ENCODE measurements around the gene GPC4. TPM values are rescaled to one million over a fixed set of nuclear protein-coding genes. Genes with fewer than 3 reads are reported as not detected.

The GPC4 gene
- total and polyA plus RNA-seq, 4 donors, result 19.5 to 60.4 (median 29.1) TPM

DNA sequence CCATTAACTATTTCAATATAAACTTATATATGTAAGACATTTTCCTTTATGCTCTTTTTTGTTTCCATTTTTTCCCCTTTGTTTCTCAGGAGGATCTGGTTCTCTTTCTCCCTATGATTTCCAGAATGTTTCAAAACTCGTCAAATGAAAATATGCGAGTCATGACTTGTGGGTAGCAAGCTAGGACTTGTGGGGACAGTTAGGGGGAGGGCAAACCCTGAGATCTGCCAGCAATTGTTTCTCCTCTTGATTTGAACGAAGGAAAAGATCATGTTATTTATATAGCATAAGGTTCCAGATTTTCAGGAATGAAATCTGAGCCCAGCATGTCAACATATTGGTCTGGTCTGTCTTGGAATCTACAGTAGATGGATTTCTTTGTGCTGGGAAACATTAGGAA, 28.9 kb upstream of the GPC4 start:
- no peak for ATAC-seq (ENCODE audit: insufficient read depth, low FRiP score)
- Histone ChIP-seq H3K27ac (ENCODE audit: low read depth in 1 of 2, low read length in 1 of 2) (no peak overlapping the region), H3K4me3 (no peak overlapping the region), H3K27me3 (ENCODE audit: control insufficient read depth in 3 of 3, insufficient read depth in 3 of 3, low read length in 2 of 3) (peaks cover 0 to 16% (median 2%) of the 10 kb centered on the region in 3 donors), H3K9ac (ENCODE audit: insufficient read depth in 1 of 2, low read length in 2 of 2) (no peak overlapping the region), H3K9me3 (ENCODE audit: control insufficient read depth in 4 of 4, insufficient read depth in 3 of 4, low read length in 3 of 4) (no peaks in the 10 kb centered on the region), H3K4me1 (ENCODE audit: control insufficient read depth in 5 of 5, insufficient read depth in 5 of 5, low read length in 5 of 5) (no peaks in the 10 kb centered on the region), H3K36me3 (ENCODE audit: control insufficient read depth in 4 of 4, insufficient read depth in 4 of 4, low read length in 4 of 4) (no peaks in the 10 kb centered on the region)
- 51 to 69% methylated on average over 3 of the region's 3 CpGs for WGBS, 2 donors
- TF ChIP-seq, protein P1, sequence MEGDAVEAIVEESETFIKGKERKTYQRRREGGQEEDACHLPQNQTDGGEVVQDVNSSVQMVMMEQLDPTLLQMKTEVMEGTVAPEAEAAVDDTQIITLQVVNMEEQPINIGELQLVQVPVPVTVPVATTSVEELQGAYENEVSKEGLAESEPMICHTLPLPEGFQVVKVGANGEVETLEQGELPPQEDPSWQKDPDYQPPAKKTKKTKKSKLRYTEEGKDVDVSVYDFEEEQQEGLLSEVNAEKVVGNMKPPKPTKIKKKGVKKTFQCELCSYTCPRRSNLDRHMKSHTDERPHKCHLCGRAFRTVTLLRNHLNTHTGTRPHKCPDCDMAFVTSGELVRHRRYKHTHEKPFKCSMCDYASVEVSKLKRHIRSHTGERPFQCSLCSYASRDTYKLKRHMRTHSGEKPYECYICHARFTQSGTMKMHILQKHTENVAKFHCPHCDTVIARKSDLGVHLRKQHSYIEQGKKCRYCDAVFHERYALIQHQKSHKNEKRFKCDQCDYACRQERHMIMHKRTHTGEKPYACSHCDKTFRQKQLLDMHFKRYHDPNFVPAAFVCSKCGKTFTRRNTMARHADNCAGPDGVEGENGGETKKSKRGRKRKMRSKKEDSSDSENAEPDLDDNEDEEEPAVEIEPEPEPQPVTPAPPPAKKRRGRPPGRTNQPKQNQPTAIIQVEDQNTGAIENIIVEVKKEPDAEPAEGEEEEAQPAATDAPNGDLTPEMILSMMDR (IDR thresholded peaks at IDR 0.05; ENCODE audit: control extremely low read depth, extremely low read depth), result no peak
- peak in 1 of 3 donors; percentile 18 for DNase-seq

DNA sequence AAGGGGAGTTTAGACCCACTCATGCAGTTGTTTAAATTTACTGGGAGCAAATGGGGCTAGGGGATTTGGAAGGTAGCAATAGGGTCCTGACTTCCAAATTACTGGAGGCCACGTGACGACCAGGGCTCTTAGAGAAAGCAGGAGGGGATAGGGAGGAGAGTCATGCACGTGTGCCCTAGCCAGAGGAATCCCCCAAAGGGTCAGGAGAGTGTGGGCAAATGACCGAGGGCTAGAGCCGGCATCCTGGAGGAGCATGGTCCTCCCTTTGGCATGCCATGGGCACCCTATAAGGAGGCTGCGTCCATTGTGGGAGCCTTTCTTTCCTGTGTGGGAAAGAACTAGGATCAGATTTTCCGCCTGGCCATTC, 25.5 kb upstream of the GPC4 start:
- Histone ChIP-seq H3K9me3 (ENCODE audit: control insufficient read depth in 4 of 4, insufficient read depth in 3 of 4, low read length in 3 of 4) (no peaks in the 10 kb centered on the region), H3K4me3 (no peak overlapping the region), H3K36me3 (ENCODE audit: control insufficient read depth in 4 of 4, insufficient read depth in 4 of 4, low read length in 4 of 4) (no peaks in the 10 kb centered on the region), H3K27me3 (ENCODE audit: control insufficient read depth in 3 of 3, insufficient read depth in 3 of 3, low read length in 2 of 3) (peaks cover 0 to 14% (median 6%) of the 10 kb centered on the region in 3 donors), H3K9ac (ENCODE audit: insufficient read depth in 1 of 2, low read length in 2 of 2) (no peak overlapping the region), H3K4me1 (ENCODE audit: control insufficient read depth in 5 of 5, insufficient read depth in 5 of 5, low read length in 5 of 5) (peaks cover 0 to 3% (median 0%) of the 10 kb centered on the region in 5 donors), H3K27ac (ENCODE audit: low read depth in 1 of 2, low read length in 1 of 2) (no peak overlapping the region)
- ATAC-seq (ENCODE audit: insufficient read depth, low FRiP score) (no peak), DNase-seq (no peak)
- TF ChIP-seq, protein P1 (IDR thresholded peaks at IDR 0.05; ENCODE audit: control extremely low read depth, extremely low read depth), result no peak
- 58 to 87% methylated on average over 7 of the region's 7 CpGs for WGBS, 2 donors

DNA sequence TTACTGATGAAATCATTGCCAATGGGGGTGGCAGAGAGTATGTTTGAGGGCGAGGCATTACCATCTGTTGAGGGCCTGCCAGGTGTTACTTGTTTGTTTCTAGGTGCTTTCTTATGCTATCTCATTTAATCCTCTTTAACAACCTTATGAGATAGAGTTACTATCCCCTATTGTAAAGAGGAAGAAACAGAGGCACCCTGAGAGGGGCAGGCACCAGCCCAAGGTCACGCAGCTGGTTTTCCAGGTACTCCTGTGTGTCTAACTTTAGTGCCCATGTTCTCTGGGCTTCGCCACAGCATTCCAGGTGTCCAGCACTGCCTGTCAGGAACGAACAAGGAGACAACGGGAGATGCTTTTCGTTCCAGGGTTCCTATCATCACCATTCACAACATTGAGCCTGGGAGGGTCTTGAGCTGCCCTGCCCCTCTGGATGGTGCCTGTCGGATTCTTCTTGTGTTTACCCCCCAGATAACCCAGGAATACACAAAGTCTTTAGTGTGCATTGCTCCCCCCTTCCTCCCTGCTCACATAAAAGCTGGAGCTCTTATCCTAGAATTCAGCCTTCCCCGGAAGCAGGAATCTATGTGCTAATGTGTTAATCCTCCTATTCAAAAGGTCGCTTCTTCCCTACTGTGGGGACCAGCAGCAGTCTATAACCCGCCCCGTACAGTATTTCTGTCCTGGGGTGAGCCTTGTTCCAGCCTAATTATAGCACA, 24.9 kb upstream of the GPC4 start:
- Histone ChIP-seq H3K27ac (ENCODE audit: low read depth in 1 of 2, low read length in 1 of 2) (no peak overlapping the region), H3K4me3 (no peak overlapping the region), H3K36me3 (ENCODE audit: control insufficient read depth in 4 of 4, insufficient read depth in 4 of 4, low read length in 4 of 4) (no peaks in the 10 kb centered on the region), H3K9me3 (ENCODE audit: control insufficient read depth in 4 of 4, insufficient read depth in 3 of 4, low read length in 3 of 4) (no peaks in the 10 kb centered on the region), H3K4me1 (ENCODE audit: control insufficient read depth in 5 of 5, insufficient read depth in 5 of 5, low read length in 5 of 5) (peaks cover 0 to 3% (median 0%) of the 10 kb centered on the region in 5 donors), H3K9ac (ENCODE audit: insufficient read depth in 1 of 2, low read length in 2 of 2) (no peak overlapping the region), H3K27me3 (ENCODE audit: control insufficient read depth in 3 of 3, insufficient read depth in 3 of 3, low read length in 2 of 3) (peaks cover 0 to 14% (median 6%) of the 10 kb centered on the region in 3 donors)
- ATAC-seq (ENCODE audit: insufficient read depth, low FRiP score), result no peak
- 63 to 77% methylated on average over 11 of the region's 11 CpGs for WGBS, 2 donors
- DNase-seq, result no peak
- TF ChIP-seq, protein P1 (IDR thresholded peaks at IDR 0.05; ENCODE audit: control extremely low read depth, extremely low read depth), result no peak
